ENCODE results near the gene CDCA4.
"Not testable (repeated sequence)": the region's sequence is repeated elsewhere in the genome, so short reads cannot be mapped to it uniquely, and the experiment has no call there.

CDCA4 gene

GRCh38 chr14:105020815-105021655 lies at the start of gene CDCA4:
Gene CDCA4 (minus strand): TSS chr14:105021083. CDS start chr14:105011929, 9,154 bp downstream.
- DNase-seq (ENCODE audit: low spot score): peak; percentile 95

DNA sequence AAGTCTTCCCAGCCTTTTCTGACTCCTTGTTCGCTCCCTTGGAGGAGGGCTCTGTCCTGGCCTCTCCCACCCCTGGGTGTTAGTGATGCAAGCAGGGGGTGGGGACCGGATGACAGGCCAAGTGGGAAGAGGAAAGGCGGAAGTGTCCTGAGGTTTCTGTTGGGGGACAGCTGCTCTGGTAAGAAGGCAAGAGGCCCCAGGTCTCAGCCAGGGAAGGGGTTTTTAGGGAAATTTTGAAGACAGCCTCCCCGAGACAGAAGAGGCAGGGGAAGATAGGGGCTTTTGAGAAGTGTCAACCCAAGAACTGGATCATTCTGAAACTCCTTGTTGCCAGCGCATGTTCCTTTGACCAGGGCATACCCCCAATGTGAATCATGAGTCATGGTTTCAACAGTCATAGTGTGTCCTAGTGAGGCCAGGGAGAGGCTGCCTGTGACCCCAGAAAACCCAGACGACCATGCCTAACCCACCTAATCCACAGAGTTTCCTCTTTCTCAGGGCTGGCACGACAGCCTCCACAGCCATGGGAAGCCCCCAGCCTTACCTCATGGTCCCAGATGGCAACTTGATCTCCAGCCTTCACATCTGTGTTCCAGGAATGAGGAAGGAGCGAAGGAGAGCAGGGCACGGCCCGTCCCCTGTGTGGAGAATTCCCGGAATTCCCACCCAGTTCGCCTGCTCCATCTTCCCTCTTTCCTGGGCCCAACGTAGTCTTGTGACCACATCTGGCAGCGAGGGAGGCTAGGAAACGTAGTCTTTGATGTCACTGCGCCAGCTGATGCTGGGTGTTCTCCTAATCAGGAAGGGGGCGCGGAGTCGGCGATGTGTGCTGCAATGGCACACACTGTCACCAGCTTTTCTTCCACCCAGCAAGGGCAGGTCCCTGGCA lies 49.2 kb upstream of the CDCA4 start:
- peak; percentile 38 for DNase-seq (ENCODE audit: low spot score)

- DNase-seq (ENCODE audit: low spot score): no peak
These were observed 48.6 kb upstream of the CDCA4 start for GRCh38 chr14:105069522-105069870.

- no peak for DNase-seq (ENCODE audit: low spot score)
These were observed 47.9 kb upstream of the CDCA4 start for GRCh38 chr14:105068818-105069217.

GRCh38 chr14:105067969-105068301 lies 47.1 kb upstream of the CDCA4 start:
- no peak for DNase-seq (ENCODE audit: low spot score)

- DNase-seq (ENCODE audit: low spot score): no peak
These were observed 46.5 kb upstream of the CDCA4 start for GRCh38 chr14:105067140-105067968.

DNA sequence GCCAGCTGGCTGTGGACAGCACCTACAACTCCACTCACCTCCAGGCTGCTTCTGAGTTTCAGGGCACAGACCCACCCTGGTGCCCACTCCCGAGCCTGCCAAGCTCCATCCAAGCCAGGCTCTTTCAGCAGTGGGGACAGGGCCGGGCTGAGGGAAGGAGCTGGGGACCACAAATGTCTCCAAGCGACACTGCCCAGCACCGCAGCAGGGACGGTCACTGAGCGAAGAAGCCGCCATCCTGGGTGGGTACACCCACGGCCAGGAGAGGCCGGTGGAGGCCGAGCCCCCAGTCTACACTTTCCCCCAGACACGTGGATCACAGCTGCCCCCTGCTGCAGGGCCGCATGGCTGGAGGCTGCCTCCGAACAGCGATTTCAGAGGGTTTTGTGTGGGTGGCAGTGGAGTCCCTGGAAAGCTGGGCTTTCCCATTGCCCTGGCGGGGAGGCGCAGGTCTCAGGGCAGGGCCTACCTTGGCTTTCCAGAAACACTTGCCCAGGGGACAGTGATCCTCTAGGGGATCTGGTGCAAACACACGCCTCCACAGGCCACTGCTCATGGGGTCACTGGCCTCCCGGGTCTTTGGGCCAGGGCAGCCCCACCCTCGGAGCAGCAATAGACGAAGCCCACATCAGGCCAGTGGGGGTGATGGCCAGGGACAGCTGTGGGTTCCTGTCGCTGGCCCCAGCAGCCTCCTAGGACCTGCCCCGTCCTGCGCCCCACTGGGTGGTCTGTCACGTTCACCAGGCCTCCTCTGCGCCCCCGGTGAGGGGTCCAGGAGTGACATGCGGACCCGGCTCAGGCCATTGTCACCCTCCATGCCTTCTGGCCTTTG lies 45.6 kb upstream of the CDCA4 start:
- DNase-seq (ENCODE audit: low spot score): no peak

- DNase-seq (ENCODE audit: low spot score): peak; percentile 66
These were observed 44.7 kb upstream of the CDCA4 start, which contains the start of gene GPR132 for GRCh38 chr14:105065280-105066228. Gene GPR132 (minus strand): TSS chr14:105065430. CDS start chr14:105055420, 10,010 bp downstream.

GRCh38 chr14:105064721-105065143 lies 43.8 kb upstream of the CDCA4 start:
- DNase-seq (ENCODE audit: low spot score): no peak

GRCh38 chr14:105064001-105064400 lies 43.1 kb upstream of the CDCA4 start:
- no peak for DNase-seq (ENCODE audit: low spot score)

- not testable (repeated sequence) for DNase-seq (ENCODE audit: low spot score)
These were observed 42.6 kb upstream of the CDCA4 start for GRCh38 chr14:105063506-105063905.

- DNase-seq (ENCODE audit: low spot score): no peak
These were observed 42.2 kb upstream of the CDCA4 start for GRCh38 chr14:105063056-105063455.

DNA sequence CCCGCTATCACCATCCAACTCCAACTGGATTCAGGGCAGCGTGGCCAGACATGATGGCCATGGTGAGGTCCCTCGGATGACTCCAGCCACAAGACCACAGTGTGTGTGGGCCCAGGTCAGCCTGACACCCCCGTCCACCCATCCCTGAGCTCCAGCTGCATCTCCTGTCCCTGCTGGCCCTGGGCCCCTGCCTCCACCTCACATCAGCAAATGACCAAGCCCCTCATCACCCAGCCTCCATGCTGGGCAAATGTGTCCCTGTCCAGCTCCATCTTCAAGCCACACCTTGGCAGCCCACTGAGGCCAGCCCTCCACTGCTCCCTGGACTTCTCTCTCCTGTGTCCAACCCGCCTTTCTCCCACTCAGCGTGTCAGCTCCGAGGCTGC lies 41.2 kb upstream of the CDCA4 start:
- DNase-seq (ENCODE audit: low spot score): no peak

GRCh38 chr14:105061428-105062047 lies 40.7 kb upstream of the CDCA4 start:
- DNase-seq (ENCODE audit: low spot score): no peak

DNA sequence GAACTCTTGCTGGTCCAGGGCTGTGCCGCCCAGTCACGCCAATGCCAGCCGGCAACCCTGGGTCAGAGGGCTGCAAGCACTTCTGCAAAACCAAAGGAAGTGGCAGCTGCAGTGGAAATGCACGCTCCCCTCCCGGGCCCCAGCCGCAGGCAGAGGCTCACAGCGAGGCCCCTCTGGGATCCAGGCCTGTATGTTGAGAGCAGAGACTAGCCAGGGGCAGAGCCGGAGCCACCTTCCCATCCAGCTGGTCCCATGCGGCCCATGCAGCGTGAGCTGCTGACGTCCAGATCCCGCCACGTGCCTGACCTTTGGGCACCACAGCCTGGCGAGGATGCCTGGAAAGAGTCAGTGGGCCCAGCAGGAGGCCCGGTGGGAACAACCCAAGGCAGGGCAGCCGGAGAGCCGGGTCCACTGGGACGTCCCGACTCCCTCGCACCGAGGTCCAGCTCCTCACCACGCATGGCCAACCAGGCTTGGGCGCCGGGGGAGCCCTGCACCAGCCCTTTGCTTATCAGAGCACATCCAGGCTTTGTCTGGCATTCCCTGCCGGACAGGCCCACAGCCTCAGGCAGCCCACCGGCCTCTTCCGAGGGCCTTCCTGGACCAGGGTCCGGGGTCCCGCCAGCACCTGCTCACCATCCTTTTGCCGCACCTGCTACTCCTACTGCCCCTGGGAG lies 40.0 kb upstream of the CDCA4 start:
- DNase-seq (ENCODE audit: low spot score): peak; percentile 30

- DNase-seq (ENCODE audit: low spot score): no peak
These were observed 39.2 kb upstream of the CDCA4 start for GRCh38 chr14:105059925-105060565.

- DNase-seq (ENCODE audit: low spot score): no peak
These were observed 38.4 kb upstream of the CDCA4 start for GRCh38 chr14:105059035-105059924.

Measured in pons (tissue), 1 donor.